Mucosa of descending colon (tissue), 3 donors: ENCODE results near the gene DNMT3B. TPM values are rescaled to one million over a fixed set of nuclear protein-coding genes. Genes with fewer than 3 reads are reported as not detected.

Experiments used
- ATAC-seq: fragments of 200-7000 bp; cut with Tn5 transposase; one replicate; pipeline ENCODE4 v1.9.1; 2020; ENCODE audit warnings: mild to moderate bottlenecking, moderate library complexity
- DNase-seq, 3 donors: peaks; one replicate each; pipeline ENCODE4 v3.0.0-alpha.2; 2020
- H3K36me3 ChIP-seq: fragments of 200-600 bp; one replicate; pipeline ENCODE4 v1.8.0; 2021; ENCODE audit warnings: low read depth, mild to moderate bottlenecking
- H3K4me1 ChIP-seq: fragments of 200-600 bp; one replicate; pipeline ENCODE4 v1.8.0; 2021; ENCODE audit warnings: low read depth, mild to moderate bottlenecking
- H3K4me3 ChIP-seq: fragments of 200-600 bp; one replicate; pipeline ENCODE4 v1.8.0; 2021; ENCODE audit warnings: mild to moderate bottlenecking
- H3K9me3 ChIP-seq: fragments of 200-600 bp; one replicate; pipeline ENCODE4 v1.8.0; 2021; ENCODE audit warnings: mild to moderate bottlenecking
- CTCF ChIP-seq: fragments of 200-600 bp; IDR thresholded peaks from one replicate; pipeline ENCODE4 v1.8.0; 2022; ENCODE audit warnings: antibody characterized with exemption, mild to moderate bottlenecking
- intact Hi-C, 2 donors: fragments of 100-400 bp; cut with DNase I in 1 of 2; cut with micrococcal nuclease in 1 of 2; formaldehyde crosslinking; loops; one replicate each; pipeline versions ENCODE4 v1.11.0 to v1.11.1; 2022; cut with DNase I, micrococcal nuclease
- total RNA-seq, 3 donors: library from RNA; stranded (reverse); fragmentation: NEBNext Ultra II Directional in 2 of 3; extraction: Animal tissue kit (Norgen Biotek cat#: 25700) in 2 of 3; gene quantifications; one replicate each; pipeline versions ENCODE4 v1.2.1 to v1.2.4, GENCODE V29; 2021 to 2023
- donor health status: DM: no; HTN: no; CAD: no; lungs with moderate emphysema.
- donor health status: DM: no; HTN: no; CAD: no.
- donor health status: DM: no; HTN: yes; CAD: no.

DNMT3B gene
- total RNA-seq, 3 donors from 2014 or later = 0.95 to 1.3 (median 1.2) TPM

GRCh38 chr20:32837157-32837556 lies 75.0 kb downstream of the DNMT3B start:
- no peak for TF ChIP-seq CTCF
- H3K4me1 ChIP-seq = no peaks in the 10 kb centered on the region
- DNase-seq (no peak), ATAC-seq (no peak)
- intact Hi-C loops = no loop called here
- H3K4me3 ChIP-seq = no peak overlapping the region
- H3K36me3 ChIP-seq = peaks cover 3% of the 10 kb centered on the region
- no peaks in the 10 kb centered on the region for H3K9me3 ChIP-seq

GRCh38 chr20:32839227-32839981 lies 77.2 kb downstream of the DNMT3B start:
- Histone ChIP-seq H3K36me3 (peaks cover 3% of the 10 kb centered on the region), H3K4me3 (no peak overlapping the region), H3K9me3 (no peaks in the 10 kb centered on the region), H3K4me1 (no peaks in the 10 kb centered on the region)
- TF ChIP-seq CTCF = no peak
- intact Hi-C loops = no loop called here
- ATAC-seq (no peak), DNase-seq (no peak)

GRCh38 chr20:32839982-32840285 lies 77.7 kb downstream of the DNMT3B start:
- H3K9me3 ChIP-seq = no peaks in the 10 kb centered on the region
- ATAC-seq = no peak

GRCh38 chr20:32841174-32841573 lies 79.0 kb downstream of the DNMT3B start:
- no peak for TF ChIP-seq CTCF
- H3K9me3 ChIP-seq = no peaks in the 10 kb centered on the region
- ATAC-seq = no peak
- DNase-seq = no peak
- intact Hi-C loops = no loop called here
- peaks cover 3% of the 10 kb centered on the region for H3K36me3 ChIP-seq
- no peaks in the 10 kb centered on the region for H3K4me1 ChIP-seq
- H3K4me3 ChIP-seq = no peak overlapping the region

More at GRCh38 chr20:32839982-32840285, 77.7 kb downstream of the DNMT3B start:
- DNase-seq = no peak
- Histone ChIP-seq H3K4me3 (no peak overlapping the region), H3K36me3 (peaks cover 3% of the 10 kb centered on the region), H3K4me1 (no peaks in the 10 kb centered on the region)
- TF ChIP-seq CTCF = no peak
- intact Hi-C loops = no loop called here

- DNase-seq (no peak), ATAC-seq (no peak)
- Histone ChIP-seq H3K4me1 (no peaks in the 10 kb centered on the region), H3K9me3 (no peaks in the 10 kb centered on the region), H3K4me3 (no peak overlapping the region), H3K36me3 (peaks cover 7% of the 10 kb centered on the region)
- TF ChIP-seq CTCF = no peak
- intact Hi-C loops = no loop called here
Measured at GRCh38 chr20:32841632-32842031, 79.4 kb downstream of the DNMT3B start.
